ENCODE measurements around the gene VNN1.

DNA sequence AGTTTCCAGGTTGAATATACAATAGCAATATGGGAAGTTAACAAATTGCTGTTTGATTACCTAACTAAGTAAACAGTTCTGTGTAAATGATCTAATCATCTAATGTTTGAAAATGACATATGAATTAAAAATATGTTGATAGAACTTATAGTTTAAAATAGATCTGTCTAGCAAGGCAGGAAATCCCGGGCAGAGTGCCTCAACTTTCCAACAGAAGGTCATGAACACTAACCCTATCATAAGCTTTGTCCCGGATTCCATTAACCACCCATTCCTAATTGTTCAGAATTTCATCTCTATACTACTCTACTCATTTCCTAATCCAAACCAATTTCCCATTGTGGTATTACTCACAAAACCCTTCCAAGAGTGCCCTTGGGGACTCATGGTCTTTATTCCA is 65.0 kb downstream of the VNN1 start:
- TF ChIP-seq, protein P1, sequence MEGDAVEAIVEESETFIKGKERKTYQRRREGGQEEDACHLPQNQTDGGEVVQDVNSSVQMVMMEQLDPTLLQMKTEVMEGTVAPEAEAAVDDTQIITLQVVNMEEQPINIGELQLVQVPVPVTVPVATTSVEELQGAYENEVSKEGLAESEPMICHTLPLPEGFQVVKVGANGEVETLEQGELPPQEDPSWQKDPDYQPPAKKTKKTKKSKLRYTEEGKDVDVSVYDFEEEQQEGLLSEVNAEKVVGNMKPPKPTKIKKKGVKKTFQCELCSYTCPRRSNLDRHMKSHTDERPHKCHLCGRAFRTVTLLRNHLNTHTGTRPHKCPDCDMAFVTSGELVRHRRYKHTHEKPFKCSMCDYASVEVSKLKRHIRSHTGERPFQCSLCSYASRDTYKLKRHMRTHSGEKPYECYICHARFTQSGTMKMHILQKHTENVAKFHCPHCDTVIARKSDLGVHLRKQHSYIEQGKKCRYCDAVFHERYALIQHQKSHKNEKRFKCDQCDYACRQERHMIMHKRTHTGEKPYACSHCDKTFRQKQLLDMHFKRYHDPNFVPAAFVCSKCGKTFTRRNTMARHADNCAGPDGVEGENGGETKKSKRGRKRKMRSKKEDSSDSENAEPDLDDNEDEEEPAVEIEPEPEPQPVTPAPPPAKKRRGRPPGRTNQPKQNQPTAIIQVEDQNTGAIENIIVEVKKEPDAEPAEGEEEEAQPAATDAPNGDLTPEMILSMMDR (IDR thresholded peaks at IDR 0.05 in 2 of 3, conservative IDR thresholded peaks at IDR 0.05 in 1 of 3; ENCODE audit: borderline replicate concordance in 1 of 3, insufficient read depth in 1 of 3, low read depth in 2 of 3, low read length in 2 of 3): no peak
- TF ChIP-seq POLR2A (IDR thresholded peaks at IDR 0.05; ENCODE audit: borderline replicate concordance, extremely low read depth, insufficient read depth, insufficient read length): no peak
- TF ChIP-seq, protein P2, sequence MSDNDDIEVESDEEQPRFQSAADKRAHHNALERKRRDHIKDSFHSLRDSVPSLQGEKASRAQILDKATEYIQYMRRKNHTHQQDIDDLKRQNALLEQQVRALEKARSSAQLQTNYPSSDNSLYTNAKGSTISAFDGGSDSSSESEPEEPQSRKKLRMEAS (IDR thresholded peaks at IDR 0.05): no peak
- no peak for TF ChIP-seq POLR2AphosphoS5 (IDR thresholded peaks at IDR 0.05; ENCODE audit: low read depth, low read length)
- TF ChIP-seq, protein P3, sequence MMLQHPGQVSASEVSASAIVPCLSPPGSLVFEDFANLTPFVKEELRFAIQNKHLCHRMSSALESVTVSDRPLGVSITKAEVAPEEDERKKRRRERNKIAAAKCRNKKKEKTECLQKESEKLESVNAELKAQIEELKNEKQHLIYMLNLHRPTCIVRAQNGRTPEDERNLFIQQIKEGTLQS (IDR thresholded peaks at IDR 0.05): no peak
- no peak for TF ChIP-seq YY1 (IDR thresholded peaks at IDR 0.05; ENCODE audit: extremely low read depth, insufficient replicate concordance, low read depth, low read length)
- no peak for TF ChIP-seq EGR1 (IDR thresholded peaks at IDR 0.05; ENCODE audit: low read depth)

All from HCT116 (cell line).